Choroid plexus epithelial cell (primary cell): Measurements from ENCODE around the gene NUDCD3.
A peak's percentile ranks its signal among the peaks of the same experiment; 100 is the strongest.

ENCODE experiments used
- DNase-seq: peaks from one replicate; pipeline ENCODE4 v3.0.0-alpha.2; 2010; ENCODE audit warnings: low read depth
- H3K4me3 ChIP-seq: 2 replicates; pipeline ENCODE4 v1.5.1; 2011; ENCODE audit warnings: low read depth, mild to moderate bottlenecking, control low read depth, low read length, moderate library complexity
- TF ChIP-seq, protein P1 (sequence below): conservative IDR thresholded peaks from 2 replicates; pipeline ENCODE4 v1.5.1; 2011; ENCODE audit warnings: low read depth, mild to moderate bottlenecking, control low read depth, inconsistent platforms, low read length, moderate library complexity

Gene NUDCD3

DNA sequence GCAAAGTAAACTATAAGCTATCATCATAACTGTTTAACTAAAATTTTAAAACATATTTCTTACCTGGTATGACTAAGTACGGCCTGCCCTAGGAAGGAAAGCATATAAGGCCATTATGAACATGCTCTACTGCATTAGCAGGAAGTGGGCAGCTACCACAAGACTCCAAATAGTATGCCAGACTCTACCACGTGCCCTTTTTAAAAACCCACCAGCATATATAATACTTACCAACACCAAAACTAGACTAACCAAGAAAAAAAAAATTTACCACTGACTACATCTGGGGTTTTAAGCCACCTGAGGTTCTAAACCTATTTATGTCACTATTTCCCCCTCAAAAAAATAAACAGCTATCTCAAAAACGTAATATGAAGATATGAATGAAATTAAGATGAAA is 30.1 kb downstream of the NUDCD3 start:
- H3K4me3 ChIP-seq: no peak overlapping the region
- TF ChIP-seq, protein P1, sequence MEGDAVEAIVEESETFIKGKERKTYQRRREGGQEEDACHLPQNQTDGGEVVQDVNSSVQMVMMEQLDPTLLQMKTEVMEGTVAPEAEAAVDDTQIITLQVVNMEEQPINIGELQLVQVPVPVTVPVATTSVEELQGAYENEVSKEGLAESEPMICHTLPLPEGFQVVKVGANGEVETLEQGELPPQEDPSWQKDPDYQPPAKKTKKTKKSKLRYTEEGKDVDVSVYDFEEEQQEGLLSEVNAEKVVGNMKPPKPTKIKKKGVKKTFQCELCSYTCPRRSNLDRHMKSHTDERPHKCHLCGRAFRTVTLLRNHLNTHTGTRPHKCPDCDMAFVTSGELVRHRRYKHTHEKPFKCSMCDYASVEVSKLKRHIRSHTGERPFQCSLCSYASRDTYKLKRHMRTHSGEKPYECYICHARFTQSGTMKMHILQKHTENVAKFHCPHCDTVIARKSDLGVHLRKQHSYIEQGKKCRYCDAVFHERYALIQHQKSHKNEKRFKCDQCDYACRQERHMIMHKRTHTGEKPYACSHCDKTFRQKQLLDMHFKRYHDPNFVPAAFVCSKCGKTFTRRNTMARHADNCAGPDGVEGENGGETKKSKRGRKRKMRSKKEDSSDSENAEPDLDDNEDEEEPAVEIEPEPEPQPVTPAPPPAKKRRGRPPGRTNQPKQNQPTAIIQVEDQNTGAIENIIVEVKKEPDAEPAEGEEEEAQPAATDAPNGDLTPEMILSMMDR: no peak
- no peak for DNase-seq

- no peak for DNase-seq
- H3K4me3 ChIP-seq: no peak overlapping the region
- TF ChIP-seq, protein P1: no peak
Measured at GRCh38 chr7:44455155-44455554, 35.3 kb downstream of the NUDCD3 start.

DNA sequence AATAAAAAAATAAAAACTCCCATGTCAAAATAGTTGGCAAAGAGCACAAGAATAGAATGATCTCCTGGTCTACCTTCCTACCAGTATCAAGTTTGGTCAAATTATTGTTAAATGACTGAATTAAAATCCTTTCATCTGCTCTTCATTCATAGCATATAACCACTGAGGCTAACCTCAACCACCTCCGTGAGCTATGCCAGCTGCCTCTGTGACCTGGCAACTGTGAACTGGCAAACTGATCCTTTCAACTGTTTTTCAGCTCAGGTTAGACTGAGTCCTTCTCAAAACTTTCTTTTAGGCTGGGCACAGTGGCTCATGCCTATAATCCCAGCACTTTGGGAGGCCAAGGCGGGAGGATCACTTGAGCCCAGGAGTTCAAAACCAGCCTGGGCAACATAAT is 36.1 kb downstream of the NUDCD3 start:
- no peak overlapping the region for H3K4me3 ChIP-seq
- TF ChIP-seq, protein P1: no peak
- DNase-seq: no peak

- no peak overlapping the region for H3K4me3 ChIP-seq
- no peak for DNase-seq
Measured at GRCh38 chr7:44451123-44451522, 39.3 kb downstream of the NUDCD3 start.

GRCh38 chr7:44449584-44449928 is 40.9 kb downstream of the NUDCD3 start:
- peak; percentile 16 for DNase-seq

More at GRCh38 chr7:44451123-44451522, 39.3 kb downstream of the NUDCD3 start:
- TF ChIP-seq, protein P1: no peak

GRCh38 chr7:44448922-44449583 is 41.4 kb downstream of the NUDCD3 start:
- DNase-seq: no peak
- no peak overlapping the region for H3K4me3 ChIP-seq
- TF ChIP-seq, protein P1: no peak

More at GRCh38 chr7:44449584-44449928, 40.9 kb downstream of the NUDCD3 start:
- H3K4me3 ChIP-seq: no peak overlapping the region
- TF ChIP-seq, protein P1: no peak

- TF ChIP-seq, protein P1: no peak
- no peak overlapping the region for H3K4me3 ChIP-seq
- DNase-seq: no peak
Measured at GRCh38 chr7:44447874-44448425, 42.5 kb downstream of the NUDCD3 start.
